ENCODE data around the gene TMCC1.
"Not testable (repeated sequence)": the region's sequence is repeated elsewhere in the genome, so short reads cannot be mapped to it uniquely, and the experiment has no call there.

TMCC1 gene

DNA sequence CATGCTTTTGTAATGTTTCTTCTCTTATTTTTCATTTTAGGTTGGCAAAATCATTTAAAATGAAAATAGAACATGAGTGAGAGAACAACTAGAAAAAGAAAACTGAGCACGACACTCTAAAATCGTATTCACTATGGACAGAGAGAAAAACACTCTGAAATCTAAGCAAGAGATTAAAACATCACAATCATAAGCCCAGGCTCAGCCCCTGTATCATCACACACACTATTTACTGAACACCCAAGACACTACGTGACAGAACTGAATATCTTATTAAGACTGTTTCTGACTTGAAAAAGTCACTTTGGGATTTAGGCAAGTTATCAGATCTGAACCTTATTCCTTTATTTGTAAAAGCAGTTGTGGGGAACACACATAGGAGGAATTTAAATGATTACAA, 204.5 kb downstream of the TMCC1 start:
- no peak for DNase-seq (ENCODE audit: low read depth in 3 of 3, low spot score in 1 of 3)

DNA sequence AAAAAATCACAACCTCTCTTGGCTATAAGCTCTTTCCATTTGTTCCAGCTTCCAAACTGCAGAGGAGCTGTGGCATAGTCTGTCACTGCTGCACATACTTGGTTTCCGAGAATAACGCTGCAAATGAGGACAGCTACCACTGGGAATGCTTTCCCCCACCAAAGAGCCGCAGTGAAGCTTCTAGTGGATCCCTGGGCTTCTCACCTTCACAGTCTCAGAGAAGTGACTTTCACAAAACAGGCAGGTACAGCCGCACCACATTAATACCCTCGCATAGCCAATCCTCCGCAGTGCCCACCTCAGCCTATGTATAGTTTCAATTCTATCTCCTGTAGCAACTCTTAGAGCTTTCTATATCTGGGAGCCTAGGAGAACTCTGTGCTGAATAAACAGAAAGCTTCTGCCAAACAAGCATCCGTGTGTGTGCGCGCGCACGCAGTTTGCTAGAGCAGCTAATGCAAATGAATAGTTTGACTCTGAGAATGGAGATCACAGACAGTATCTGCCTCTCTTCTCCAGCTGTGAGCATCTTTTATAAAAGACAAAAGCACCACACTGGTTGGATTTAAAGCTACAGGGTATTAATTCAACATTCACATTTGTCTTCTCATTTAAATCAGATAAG, 205.1 kb downstream of the TMCC1 start:
- DNase-seq (ENCODE audit: low read depth in 3 of 3, low spot score in 1 of 3), result no peak

DNA sequence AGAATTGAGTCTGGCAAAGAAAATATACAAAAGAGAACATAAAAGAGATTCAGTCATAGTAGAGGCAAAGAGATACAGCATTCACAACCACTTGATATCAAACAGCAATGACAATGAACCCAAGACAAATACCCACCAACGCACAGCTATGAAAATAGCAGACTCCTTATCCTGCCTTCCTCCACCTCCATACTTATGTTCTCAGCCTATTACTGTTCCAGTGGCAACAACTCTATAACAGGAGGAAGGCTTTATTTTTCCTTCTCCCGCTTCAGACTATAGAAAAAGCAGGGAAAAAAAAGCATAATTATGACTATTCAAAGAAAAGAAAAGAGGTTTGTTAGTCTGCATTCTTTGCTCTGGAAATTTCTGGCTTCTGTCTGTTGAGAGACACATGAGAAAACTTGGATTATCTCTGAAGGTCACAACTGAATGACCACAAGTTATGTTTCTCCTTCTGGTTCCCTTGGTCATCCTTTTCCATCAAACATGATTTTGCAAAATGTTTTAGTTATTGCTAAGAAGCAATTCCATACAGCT, 205.9 kb downstream of the TMCC1 start:
- DNase-seq (ENCODE audit: low read depth in 3 of 3, low spot score in 1 of 3), result no peak

DNA sequence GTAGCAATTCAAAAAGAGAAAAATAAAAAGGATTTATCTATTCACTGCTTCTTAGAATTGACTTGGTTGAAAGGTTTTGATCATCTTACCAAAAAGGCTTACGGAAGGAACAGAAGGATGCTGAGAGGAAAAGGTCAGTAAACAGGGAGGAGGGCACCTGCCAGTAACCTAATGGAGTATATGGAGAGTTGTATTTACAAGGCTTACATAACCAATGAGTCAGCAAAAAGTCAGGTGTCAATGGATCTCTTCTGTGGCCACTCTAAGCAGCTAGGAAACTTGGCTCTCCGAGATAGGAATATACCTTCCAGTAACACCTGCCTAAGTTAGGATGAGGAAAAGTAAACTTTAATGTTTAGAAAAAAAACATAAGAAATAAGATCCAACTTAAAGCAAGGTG, 206.6 kb downstream of the TMCC1 start:
- no peak for DNase-seq (ENCODE audit: low read depth in 3 of 3, low spot score in 1 of 3)

DNA sequence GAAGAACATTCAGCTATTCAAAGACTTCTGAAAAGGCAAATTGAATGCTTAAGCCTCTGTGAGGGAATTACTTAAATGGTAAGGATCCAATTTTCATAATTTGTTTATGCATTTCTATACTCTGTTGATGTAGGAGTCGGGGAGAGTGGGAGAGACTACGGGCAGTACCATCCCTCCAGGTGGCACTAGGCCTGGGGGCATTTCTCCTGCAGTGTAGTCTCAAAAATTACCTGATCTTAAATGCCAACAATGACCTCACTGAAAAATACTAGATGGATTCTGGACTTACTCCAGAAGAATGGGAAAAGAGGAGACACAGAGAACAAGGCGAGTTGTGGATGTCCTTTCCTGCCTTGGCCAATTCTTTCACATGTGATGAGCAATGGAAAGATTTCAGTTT, 209.2 kb downstream of the TMCC1 start:
- DNase-seq (ENCODE audit: low read depth in 3 of 3, low spot score in 1 of 3), result no peak

DNA sequence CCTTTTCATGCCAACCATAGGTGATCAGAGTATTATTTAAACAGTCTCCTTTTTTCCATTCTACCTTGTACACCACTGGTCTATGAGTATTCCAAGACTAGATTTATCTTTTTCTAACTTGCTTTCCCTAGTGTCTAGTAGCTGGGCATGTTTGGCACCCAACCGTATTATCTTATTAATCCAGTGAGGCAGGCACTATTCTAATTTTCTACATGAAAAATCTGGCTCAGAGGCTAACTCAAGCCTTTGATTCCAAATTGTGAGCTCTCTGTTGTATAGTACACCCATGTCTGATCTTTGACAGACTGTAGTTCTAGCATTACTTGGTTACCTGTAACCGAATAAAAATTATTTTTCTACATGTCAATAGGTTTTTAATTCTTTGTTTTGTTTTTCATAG, 210.3 kb downstream of the TMCC1 start:
- DNase-seq (ENCODE audit: low read depth in 3 of 3, low spot score in 1 of 3), result no peak

DNA sequence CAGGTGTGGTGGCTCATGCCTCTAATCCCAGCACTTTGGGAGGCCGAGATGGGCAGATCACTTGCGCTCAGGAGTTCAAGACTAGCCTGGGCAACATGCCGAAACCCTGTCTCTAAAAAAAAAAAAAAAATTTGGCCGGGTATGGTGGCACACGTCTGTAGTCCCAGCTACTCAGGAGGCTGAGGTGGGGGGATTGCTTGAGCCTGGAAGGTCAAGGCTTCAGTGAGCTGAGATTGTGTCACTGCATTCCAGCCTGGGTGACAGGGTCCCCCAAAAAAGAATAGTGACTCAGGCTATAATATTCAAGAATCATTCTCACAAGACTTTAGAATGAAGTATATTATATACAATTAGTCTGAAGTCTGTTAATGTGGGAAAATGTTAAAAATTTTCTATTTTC, 216.5 kb downstream of the TMCC1 start:
- DNase-seq (ENCODE audit: low read depth in 3 of 3, low spot score in 1 of 3), result no peak

DNA sequence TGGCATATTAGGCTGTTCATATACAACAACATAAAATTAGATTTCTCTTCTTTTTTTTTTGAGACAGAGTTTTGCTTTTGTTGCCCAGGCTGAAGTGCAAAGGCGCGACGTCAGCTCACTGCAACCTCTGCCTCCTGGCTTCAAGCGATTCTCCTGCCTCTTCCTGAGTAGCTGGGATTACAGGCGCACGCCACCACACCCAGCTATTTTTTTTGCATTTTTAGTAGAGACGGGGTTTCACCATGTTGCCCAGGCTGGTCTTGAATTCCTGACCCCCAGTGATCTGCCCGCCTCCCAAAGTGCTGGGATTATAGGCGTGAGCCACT, 218.8 kb downstream of the TMCC1 start:
- DNase-seq (ENCODE audit: low read depth in 3 of 3, low spot score in 1 of 3), result not testable (repeated sequence)

DNA sequence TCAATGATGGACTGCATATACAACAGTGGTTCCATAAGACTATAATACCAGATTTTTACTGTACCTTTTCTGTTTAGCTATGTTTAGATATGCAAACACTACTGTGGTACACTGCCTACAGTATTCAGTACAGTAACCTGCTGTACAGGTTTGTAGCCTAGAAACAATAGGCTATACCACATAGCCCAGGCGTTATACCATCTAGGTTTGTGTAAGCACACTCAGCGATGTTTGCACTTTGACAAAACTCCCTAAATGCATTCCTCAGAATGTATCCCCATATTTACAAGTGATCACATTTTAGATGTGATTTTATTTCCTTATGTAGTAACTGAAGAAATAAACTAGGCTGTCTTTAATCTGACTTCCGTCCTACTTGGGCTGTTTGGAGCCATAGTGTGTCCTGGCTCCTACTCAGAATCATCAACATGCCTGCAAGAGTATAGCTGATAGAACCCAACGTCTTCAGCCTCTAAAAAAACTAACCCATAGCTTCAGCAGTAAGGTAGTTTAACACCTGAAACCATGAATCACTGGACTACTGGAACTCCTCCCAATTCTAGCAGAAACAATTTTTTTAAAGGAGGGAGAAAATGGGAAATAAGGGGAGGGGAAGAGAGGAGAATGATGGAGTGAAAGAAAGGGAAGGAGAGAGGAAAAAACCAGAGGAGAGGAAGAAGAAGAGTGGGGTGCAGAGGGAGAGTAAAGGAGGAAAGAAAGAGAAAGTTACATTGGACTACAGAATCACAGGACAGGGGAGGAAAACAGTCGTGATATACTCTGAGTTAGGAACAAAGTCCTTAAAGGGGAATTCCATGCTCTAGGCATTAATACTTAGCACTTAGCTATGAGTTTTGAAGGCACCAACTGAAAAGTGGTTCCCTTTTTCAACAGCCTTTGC, 219.4 kb downstream of the TMCC1 start:
- DNase-seq (ENCODE audit: low read depth in 3 of 3, low spot score in 1 of 3), result no peak

DNA sequence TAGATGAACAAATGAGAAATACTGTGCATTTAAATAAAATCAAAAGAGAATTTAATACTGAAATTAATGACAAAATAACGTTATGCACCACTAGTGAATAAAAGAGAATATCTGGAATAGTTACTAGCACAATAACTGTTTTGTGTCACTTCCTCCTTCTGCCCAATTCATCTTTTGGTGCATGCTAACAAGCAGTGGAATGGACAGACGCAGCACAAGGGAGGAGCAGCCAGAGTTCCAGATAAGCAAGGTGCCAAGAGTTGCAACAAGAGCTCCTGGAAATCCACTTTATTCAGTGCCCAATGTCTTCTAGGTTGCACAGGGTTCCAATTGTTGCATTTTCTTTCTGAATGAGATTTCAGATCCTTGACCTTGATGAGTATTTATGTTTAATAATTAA, 220.5 kb downstream of the TMCC1 start:
- no peak for DNase-seq (ENCODE audit: low read depth in 3 of 3, low spot score in 1 of 3)

DNA sequence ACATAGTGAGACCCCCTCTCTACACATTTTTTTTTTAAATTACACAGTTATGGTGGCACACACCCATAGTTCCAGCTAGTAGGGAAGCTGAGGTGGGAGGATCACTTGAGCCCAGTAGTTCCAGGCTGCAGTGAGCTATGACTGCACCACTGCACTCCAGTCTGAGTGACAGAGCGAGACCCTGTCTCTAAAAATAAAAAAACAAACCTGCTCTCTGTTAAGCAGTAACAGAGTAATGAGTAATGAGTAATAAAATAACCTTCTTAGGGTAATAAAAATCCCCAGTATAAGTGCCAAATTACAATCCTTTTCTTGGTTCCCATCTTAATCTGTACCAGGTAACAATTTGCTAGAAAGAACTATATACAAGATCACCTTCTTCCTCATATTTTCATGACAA, 221.1 kb downstream of the TMCC1 start:
- no peak for DNase-seq (ENCODE audit: low read depth in 3 of 3, low spot score in 1 of 3)

DNA sequence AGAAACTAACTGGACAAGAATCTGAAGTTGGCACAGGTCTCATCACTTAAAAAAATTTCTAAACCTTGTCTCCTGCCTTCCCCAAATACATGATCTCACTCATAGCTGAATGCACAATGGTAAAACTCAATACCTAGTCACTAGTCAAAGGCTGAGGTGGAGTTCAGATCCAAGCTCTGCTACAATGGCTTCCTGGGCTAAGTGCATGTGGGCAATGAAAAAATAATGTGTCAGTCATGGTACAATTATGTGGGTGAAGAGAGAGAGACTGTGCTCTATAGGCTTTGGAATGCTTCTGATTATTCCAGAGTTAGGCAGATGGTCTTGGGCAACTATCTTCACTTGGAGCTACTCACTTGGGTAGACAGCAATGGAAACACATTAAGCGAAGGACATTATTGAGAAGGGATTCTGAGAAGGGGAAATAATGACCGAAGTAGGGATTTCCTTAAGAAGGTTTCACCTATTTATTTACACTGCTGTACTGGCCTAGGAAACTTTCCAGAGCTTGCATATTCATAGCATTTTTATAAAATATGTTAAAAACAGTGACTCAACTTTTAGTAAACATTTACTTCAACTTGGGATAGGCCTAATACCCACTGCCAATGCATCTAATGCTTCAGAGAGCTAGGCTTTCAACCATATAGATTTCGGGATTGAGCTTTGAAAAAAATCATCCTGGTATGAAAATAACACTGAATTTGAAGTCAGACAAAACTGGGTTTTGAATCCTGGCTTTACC, 228.3 kb downstream of the TMCC1 start:
- DNase-seq (ENCODE audit: low read depth in 3 of 3, low spot score in 1 of 3), result no peak

DNA sequence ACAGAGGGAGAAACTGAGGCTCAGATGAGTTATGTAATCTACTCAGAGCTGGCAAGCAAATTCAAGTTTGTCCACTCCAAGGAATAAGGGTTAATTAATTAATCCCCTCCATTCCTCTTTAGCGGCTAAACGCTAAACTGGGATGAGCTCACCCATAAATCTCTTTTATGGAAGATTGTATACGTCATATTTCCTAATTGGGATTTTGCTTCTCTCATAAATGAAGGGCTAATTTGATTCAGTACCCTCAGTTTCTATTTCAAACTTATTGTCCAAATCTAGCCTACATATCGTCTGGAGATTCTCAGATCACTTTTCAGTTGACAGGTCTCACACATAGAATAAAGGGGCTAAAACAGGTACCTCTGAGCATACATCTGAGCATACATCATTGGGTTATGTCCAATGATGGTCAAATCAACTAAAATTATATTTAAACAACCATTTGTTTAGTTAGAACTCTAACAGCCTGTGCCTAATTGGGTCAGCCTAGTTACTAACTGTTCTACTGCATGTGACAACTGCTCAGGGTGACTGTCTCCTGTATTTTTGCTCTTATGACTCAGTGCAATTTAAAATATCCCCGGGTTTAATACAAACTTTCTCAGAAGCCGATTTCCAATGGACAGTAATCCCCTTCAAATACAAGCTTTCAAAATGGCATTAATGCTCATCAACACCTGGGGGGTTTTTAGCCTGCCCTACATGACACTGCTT, 229.4 kb downstream of the TMCC1 start:
- DNase-seq (ENCODE audit: low read depth in 3 of 3, low spot score in 1 of 3), result no peak

DNA sequence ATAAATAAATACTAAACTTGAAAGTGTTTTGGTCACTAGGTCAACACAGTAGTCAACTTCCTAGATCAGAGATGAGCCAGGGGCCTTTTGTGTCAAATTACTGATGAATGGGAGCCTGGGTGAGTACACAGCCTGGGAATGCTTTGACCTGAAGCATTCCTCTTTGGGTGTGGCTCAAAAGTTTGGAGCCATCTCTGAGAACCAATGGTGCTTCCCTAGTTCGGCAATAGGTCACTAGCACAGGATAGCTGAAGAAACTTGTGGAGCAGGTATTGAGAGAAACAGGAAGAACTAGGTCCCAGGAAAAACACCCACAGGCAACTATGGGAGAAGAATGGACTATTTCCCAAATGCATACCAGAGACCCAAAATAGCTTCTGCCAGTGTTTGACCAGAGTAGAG, 230.5 kb downstream of the TMCC1 start:
- DNase-seq (ENCODE audit: low read depth in 3 of 3, low spot score in 1 of 3), result no peak

DNA sequence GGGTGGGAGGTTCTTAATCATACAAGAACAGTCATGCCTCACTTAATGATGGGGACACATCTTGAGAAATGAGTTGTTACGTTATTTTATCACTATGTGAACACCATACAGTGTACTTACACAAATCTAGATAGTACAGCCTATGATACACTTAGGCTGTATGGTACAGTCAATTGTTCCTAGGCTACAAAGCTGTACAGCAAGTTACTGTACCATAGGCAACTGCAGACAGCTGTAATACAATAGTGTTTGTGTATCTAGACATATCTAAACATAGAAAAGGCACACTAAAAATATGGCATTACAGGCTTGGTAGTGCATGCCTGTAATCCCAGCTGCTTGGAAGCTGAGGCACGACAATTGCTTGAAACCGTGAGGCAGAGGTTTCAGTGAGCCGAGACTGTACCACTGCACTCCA, 231.3 kb downstream of the TMCC1 start:
- DNase-seq (ENCODE audit: low read depth in 3 of 3, low spot score in 1 of 3), result no peak

DNA sequence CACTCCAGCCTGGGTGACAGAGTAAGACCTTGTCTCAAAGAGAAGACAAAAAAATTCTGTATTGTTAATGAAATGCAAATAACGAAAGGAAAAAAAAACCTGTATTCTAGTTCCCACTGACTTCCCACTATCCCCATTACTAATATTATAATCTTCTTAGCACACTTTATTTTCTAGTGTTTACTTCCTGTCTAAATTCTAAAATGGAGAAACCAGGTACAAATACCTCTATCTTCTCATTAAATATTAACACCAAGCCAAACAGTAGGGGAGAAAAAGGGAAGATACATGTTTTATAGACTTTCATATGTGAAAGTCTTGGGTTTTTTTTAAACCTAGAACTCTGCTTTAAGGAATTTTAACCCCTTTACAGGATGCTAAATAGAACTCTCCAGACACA, 231.7 kb downstream of the TMCC1 start:
- no peak for DNase-seq (ENCODE audit: low read depth in 3 of 3, low spot score in 1 of 3)

DNA sequence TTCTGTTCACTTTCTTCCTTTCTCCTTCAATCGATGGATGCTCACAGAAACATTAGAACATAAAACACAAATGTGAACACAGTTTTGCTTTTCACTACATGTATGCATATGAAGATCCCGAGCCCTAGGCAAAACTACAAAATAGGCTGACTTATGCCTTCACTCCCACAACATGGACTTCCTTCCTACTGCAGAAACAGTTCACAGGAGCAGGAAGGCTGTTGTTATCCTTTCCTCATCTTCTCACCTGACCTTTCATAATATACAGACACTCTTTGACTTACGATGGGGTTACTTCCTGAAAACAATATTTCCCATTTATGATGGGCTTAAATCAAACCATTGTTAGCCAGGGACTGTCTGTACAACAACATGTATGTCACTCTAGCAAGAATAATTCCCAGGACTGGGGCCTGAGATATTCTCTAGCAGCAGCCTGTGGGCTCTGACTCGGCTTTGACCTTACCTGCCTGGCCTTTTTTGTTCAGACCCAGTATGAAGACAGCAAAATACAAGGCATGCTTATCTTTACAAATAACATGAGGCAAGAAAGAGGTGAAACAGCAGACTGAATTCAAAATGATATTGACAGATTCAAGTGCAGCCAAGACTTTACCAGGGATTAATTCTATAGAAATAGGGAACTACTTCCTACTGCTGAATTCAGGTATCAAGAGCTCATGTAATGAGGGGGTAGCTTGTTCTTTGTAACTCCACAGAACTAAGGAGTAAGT, 235.2 kb downstream of the TMCC1 start:
- no peak for DNase-seq (ENCODE audit: low read depth in 3 of 3, low spot score in 1 of 3)

DNA sequence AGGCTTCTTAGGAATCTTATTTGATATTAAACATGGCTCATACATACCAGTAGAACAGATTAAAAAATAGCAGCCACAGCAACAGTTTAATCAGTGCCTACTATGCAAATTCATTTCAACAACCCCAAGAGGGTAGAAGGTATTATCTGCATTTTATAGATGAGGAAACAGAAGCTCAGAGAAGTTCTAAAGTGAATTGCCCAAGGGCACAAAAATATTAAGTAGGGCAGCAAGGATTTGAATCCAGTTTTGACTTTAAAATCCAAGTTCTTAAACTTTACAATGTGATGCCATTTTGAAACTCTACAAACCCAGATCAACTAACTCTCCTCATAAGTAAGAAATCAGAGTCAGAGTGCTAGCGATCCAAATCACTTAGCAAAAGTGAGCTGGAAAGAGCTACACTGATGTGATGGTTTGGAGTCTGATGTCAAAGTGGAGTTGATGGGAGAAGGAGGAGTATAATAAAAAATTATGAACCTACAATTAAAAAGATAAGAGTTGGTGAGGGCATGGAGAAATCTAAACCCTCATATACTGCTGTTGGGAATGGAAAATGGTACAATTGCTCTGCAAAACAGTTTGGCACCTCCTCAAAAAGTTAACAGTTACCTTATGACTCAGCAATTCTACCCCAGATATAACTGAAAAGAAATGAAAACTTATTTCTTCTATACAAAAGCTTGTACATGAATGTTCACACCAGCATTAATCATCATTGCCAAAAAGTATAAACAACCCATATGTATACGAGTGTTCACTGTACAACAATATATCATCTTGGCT, 236.1 kb downstream of the TMCC1 start:
- DNase-seq (ENCODE audit: low read depth in 3 of 3, low spot score in 1 of 3), result no peak

DNA sequence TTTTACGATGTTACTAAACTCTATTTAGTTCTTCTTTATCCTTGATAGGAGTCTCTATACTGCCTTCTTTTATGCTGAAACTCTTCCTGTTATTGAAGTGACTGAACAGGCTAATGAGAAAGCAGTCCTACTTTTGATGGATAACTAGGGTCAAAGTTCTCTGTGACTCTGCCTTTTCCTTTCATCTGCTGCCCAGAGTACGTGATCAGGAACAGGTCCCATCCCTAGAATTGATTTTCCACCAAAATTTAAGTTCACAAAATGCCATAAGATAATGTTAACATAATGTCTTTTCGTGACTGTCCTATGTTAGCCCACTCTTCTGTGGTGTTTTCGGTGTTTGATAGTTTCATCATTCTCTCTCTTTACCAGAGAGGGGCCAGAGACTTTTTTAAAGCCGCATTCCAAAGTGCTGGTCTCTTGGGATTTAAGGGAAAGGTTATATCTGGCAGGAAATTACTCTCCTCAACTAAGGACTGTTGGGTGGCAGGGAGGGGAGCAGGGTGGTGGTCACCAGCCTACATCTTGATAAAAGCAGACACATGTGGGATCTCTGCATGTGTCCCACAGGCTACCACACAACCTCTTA, 236.8 kb downstream of the TMCC1 start:
- no peak for DNase-seq (ENCODE audit: low read depth in 3 of 3, low spot score in 1 of 3)

All from stimulated activated CD4-positive, alpha-beta T cell treated with anti-CD3 and anti-CD28 coated beads, TNF-alpha, amount 100 ng/mL, for 1 hour (primary cell).